ENCODE measurements around the gene SLC9A9.

Gene SLC9A9

GRCh38 chr3:143357700-143358099 is 490.6 kb downstream of the SLC9A9 start:
- no peaks in the 10 kb centered on the region for H3K36me3 ChIP-seq
- H3K9ac ChIP-seq: no peak overlapping the region
- H3K4me2 ChIP-seq: no peak overlapping the region
- peaks cover 6% of the 10 kb centered on the region for H3K4me1 ChIP-seq
- no peak overlapping the region for H3K27ac ChIP-seq
- H3K27me3 ChIP-seq: no peaks in the 10 kb centered on the region
- H4K20me1 ChIP-seq: no peaks in the 10 kb centered on the region
- no peak overlapping the region for H3K4me3 ChIP-seq
- no peaks in the 10 kb centered on the region for H3K9me3 ChIP-seq
- TF ChIP-seq Cebpa-rat (IDR thresholded peaks at IDR 0.05): no peak

DNA sequence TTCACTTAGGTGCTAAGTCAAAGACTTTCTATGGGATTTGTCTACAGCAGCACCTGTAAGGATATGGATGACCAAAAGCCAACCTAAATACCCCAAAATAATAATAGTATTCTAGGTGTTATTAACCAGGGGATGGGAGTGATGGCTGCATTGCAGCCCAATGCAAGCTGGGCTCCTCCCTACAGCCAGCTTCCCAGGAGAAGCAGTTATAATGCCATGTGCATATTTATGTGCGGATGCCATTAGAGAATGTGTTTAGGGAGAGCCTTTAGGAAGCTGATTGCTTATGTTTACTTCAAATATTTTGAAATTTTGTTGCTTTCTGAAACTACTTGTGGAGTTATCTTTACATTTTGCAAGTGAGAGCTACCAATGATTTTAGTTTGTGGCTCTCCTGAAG is 491.4 kb downstream of the SLC9A9 start:
- Histone ChIP-seq H3K4me3 (no peak overlapping the region), H3K36me3 (no peaks in the 10 kb centered on the region)

GRCh38 chr3:143354342-143354741 is 493.9 kb downstream of the SLC9A9 start:
- Histone ChIP-seq H3K4me3 (no peak overlapping the region), H3K27me3 (no peaks in the 10 kb centered on the region), H3K4me1 (peaks cover 6% of the 10 kb centered on the region; the same call in 1 of the 2 replicates), H3K4me2 (no peak overlapping the region), H3K27ac (no peak overlapping the region), H3K9me3 (no peaks in the 10 kb centered on the region), H3K36me3 (no peaks in the 10 kb centered on the region), H4K20me1 (no peaks in the 10 kb centered on the region), H3K9ac (no peak overlapping the region)
- no peak for TF ChIP-seq Cebpa-rat (IDR thresholded peaks at IDR 0.05)

More for the DNA sequence above, 491.4 kb downstream of the SLC9A9 start:
- no peaks in the 10 kb centered on the region for H3K9me3 ChIP-seq
- peaks cover 4% of the 10 kb centered on the region; the same call in 1 of the 2 replicates for H3K4me1 ChIP-seq
- no peaks in the 10 kb centered on the region for H3K27me3 ChIP-seq
- H4K20me1 ChIP-seq: no peaks in the 10 kb centered on the region
- H3K9ac ChIP-seq: no peak overlapping the region
- H3K4me2 ChIP-seq: no peak overlapping the region
- TF ChIP-seq Cebpa-rat (IDR thresholded peaks at IDR 0.05): no peak
- no peak overlapping the region for H3K27ac ChIP-seq

GRCh38 chr3:143352850-143353550 is 495.3 kb downstream of the SLC9A9 start:
- Histone ChIP-seq H3K4me2 (no peak overlapping the region), H4K20me1 (no peaks in the 10 kb centered on the region), H3K27ac (no peak overlapping the region), H3K9ac (no peak overlapping the region), H3K4me3 (no peak overlapping the region), H3K4me1 (peaks cover 14% of the 10 kb centered on the region), H3K9me3 (no peaks in the 10 kb centered on the region), H3K27me3 (no peaks in the 10 kb centered on the region), H3K36me3 (no peaks in the 10 kb centered on the region)
- no peak for TF ChIP-seq Cebpa-rat (IDR thresholded peaks at IDR 0.05)

- Histone ChIP-seq H4K20me1 (no peaks in the 10 kb centered on the region), H3K27me3 (no peaks in the 10 kb centered on the region), H3K27ac (no peak overlapping the region), H3K4me2 (no peak overlapping the region), H3K4me3 (no peak overlapping the region), H3K9ac (no peak overlapping the region), H3K36me3 (no peaks in the 10 kb centered on the region), H3K9me3 (no peaks in the 10 kb centered on the region), H3K4me1 (peaks cover 14% of the 10 kb centered on the region)
- TF ChIP-seq Cebpa-rat (IDR thresholded peaks at IDR 0.05): no peak
These were observed 496.2 kb downstream of the SLC9A9 start for GRCh38 chr3:143351895-143352608.

DNA sequence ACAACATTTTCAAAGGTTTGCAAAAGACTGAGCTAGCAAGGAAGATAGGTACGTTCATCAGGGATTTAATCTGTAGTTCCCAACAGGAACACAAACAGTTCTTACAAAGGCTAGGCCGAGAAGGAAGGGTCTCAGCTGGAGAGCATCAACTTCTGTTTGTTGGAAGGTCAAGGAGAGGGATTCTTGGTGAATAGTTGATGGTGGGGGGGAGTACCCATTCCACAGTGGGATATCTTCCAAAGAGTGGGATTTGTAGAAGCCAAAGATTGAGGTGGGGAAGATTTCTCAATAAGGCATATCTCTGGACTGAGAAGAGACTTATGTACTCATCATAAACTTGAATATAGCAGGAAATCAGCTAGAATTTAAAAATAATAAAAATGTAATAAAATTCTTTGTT is 496.9 kb downstream of the SLC9A9 start:
- H3K27me3 ChIP-seq: no peaks in the 10 kb centered on the region
- H4K20me1 ChIP-seq: no peaks in the 10 kb centered on the region
- no peak for TF ChIP-seq Cebpa-rat (IDR thresholded peaks at IDR 0.05)

DNA sequence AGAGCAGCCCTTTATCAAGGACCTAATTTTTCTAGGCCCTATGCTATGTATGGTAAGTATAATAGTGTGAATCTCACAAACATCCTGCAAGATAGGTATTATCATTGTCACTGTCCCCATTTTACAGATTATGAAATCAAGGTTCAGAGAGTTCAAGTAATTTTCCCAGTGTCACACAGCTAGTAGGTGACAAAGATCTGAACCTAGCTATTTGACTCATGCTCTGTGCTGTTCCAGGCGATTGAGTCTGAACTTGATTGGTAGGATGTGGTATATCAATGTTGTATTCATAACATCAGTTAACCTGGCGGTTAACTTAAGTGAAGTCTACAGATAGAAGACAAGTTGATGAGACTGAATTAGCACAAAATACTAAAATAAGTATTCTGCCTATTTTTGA is 498.8 kb downstream of the SLC9A9 start:
- Histone ChIP-seq H4K20me1 (no peaks in the 10 kb centered on the region), H3K4me1 (peaks cover 14% of the 10 kb centered on the region), H3K36me3 (no peaks in the 10 kb centered on the region), H3K4me3 (no peak overlapping the region), H3K4me2 (no peak overlapping the region), H3K27ac (no peak overlapping the region), H3K27me3 (no peaks in the 10 kb centered on the region), H3K9me3 (no peaks in the 10 kb centered on the region), H3K9ac (no peak overlapping the region)
- TF ChIP-seq Cebpa-rat (IDR thresholded peaks at IDR 0.05): no peak

More for the DNA sequence above, 496.9 kb downstream of the SLC9A9 start:
- H3K9ac ChIP-seq: no peak overlapping the region
- H3K36me3 ChIP-seq: no peaks in the 10 kb centered on the region
- H3K9me3 ChIP-seq: no peaks in the 10 kb centered on the region
- H3K4me3 ChIP-seq: no peak overlapping the region
- H3K4me2 ChIP-seq: no peak overlapping the region
- H3K4me1 ChIP-seq: peaks cover 14% of the 10 kb centered on the region
- H3K27ac ChIP-seq: no peak overlapping the region

DNA sequence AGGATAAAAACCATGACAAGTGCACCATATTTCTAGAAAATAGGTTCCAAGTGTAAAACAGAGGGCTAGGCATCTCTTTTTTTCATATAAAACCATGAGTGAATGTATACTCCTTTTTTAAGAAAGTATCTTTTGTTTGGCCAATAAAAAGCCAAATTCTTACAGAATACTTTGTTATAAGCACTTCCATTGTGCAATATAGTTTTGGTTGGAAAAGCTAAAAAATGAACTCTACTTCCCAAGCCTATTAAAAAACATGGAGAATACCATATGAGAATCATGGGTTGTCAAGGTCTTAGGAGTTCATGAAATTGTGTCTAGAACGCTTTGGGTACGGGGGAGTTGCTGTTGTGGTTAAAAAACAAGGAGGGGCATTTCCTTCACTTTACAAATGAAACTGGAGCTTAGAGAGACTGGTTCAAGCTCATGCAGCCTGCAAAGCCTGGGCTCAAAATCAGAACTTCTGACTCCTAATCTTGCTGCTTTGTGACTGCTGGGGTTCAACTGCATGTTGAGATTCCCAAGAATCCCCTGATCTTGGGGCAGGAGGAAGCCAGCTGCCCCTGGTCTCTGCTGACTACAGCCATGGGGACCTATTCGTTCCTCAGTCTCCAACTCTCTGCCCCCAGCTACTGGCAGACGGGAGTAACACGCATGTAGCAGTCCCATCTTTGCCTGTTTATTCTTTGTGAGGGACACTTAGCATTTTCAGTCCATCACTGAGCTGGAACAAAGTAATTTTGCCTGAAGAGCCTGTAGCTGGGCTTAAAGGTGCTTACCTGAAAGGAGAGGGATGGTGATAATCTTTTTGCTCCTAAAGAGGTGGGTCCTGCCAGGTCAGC is 499.6 kb downstream of the SLC9A9 start:
- Histone ChIP-seq H3K4me3 (no peak overlapping the region), H3K27ac (no peak overlapping the region), H3K27me3 (no peaks in the 10 kb centered on the region), H3K9ac (no peak overlapping the region), H3K4me2 (peak overlapping the region; percentile 25), H3K4me1 (peaks cover 14% of the 10 kb centered on the region), H3K36me3 (no peaks in the 10 kb centered on the region), H4K20me1 (no peaks in the 10 kb centered on the region), H3K9me3 (no peaks in the 10 kb centered on the region)
- no peak for TF ChIP-seq Cebpa-rat (IDR thresholded peaks at IDR 0.05)

GRCh38 chr3:143344516-143345165 is 503.6 kb downstream of the SLC9A9 start:
- Histone ChIP-seq H3K4me2 (no peak overlapping the region), H3K9me3 (no peaks in the 10 kb centered on the region)
- TF ChIP-seq Cebpa-rat (IDR thresholded peaks at IDR 0.05): no peak

More at GRCh38 chr3:143344516-143345165, 503.6 kb downstream of the SLC9A9 start:
- H3K27me3 ChIP-seq: no peaks in the 10 kb centered on the region
- no peaks in the 10 kb centered on the region for H4K20me1 ChIP-seq
- peaks cover 9% of the 10 kb centered on the region for H3K4me1 ChIP-seq
- H3K9ac ChIP-seq: no peak overlapping the region
- H3K36me3 ChIP-seq: no peaks in the 10 kb centered on the region
- H3K27ac ChIP-seq: no peak overlapping the region
- no peak overlapping the region for H3K4me3 ChIP-seq
